GM12878 (cell line): ENCODE results near the gene NTSR1. TPM values are rescaled to one million over a fixed set of nuclear protein-coding genes. Genes with fewer than 3 reads are reported as not detected.

Experiments
- ATAC-seq: fragments of 200-7000 bp; cut with Tn5 transposase; 3 replicates; pipeline ENCODE4 v1.9.1; 2020; ENCODE audit warnings: mild to moderate bottlenecking, moderate library complexity
- BruUV-seq: library from RNA; stranded (reverse); fragments of 400-500 nt; replicated peaks from 2 replicates; lab custom pipeline; 2021; lab: Mats Ljungman, UMichigan
- CTCF ChIA-PET: fragments of 300-600 bp; sonication (Branson Sonifier 250); formaldehyde crosslinking; extraction: SDS; loops from one replicate; lab custom pipeline; 2021; ENCODE audit warnings: inconsistent platforms; lab: Yijun Ruan, JAX
- POLR2A ChIA-PET: fragments of 350-600 bp; formaldehyde crosslinking; extraction: SDS; loops from one replicate; lab custom pipeline; 2021; ENCODE audit warnings: inconsistent platforms; lab: Charles Lee
- RAD21 ChIA-PET: fragments of 300-600 bp; sonication (Branson Sonifier 250); formaldehyde crosslinking; loops from one replicate; lab custom pipeline; 2023; ENCODE audit warnings: antibody characterized with exemption; ENCODE audit not compliant: unreplicated experiment; lab: Charles Lee
- SMC1A ChIA-PET: fragments of 300-600 bp; sonication (Branson Sonifier 250); formaldehyde crosslinking; loops from one replicate; lab custom pipeline; 2023; ENCODE audit not compliant: unreplicated experiment, uncharacterized antibody; lab: Charles Lee
- DNase-seq: peaks from one replicate; pipeline ENCODE4 v3.0.0-alpha.2; 2011; ENCODE audit warnings: low read depth, low spot score
- FAIRE-seq: peaks from 3 replicates; lab custom pipeline; 2011; peaks lifted over from hg19 to GRCh38; lab: Jason Lieb, UNC
- H2AFZ ChIP-seq: 2 replicates; pipeline ENCODE4 v1.6.0; 2011; ENCODE audit warnings: low read depth, low read length, control low read depth; ENCODE audit not compliant: control insufficient read depth
- H3K27ac ChIP-seq: 2 replicates; pipeline ENCODE4 v1.5.1; 2011; ENCODE audit warnings: control low read depth; ENCODE audit not compliant: control insufficient read depth, insufficient read depth
- H3K27me3 ChIP-seq, 2 experiments: replicated peaks in 1 of 2; 2 replicates each; pipeline versions ENCODE4 v1.6.0 to v1.6.1; 2011; ENCODE audit warnings: low read length in 1 of 2; ENCODE audit not compliant: control insufficient read depth in 2 of 2, insufficient read depth in 2 of 2
- H3K36me3 ChIP-seq, 2 experiments: 2 replicates each; pipeline ENCODE4 v1.5.1; 2011; ENCODE audit warnings: low read length in 1 of 2; ENCODE audit not compliant: control insufficient read depth in 2 of 2, insufficient read depth in 2 of 2
- H3K4me1 ChIP-seq: 2 replicates; pipeline ENCODE4 v1.6.1; 2011; ENCODE audit warnings: mild to moderate bottlenecking, low read length, moderate library complexity, mixed read lengths; ENCODE audit not compliant: control insufficient read depth, insufficient read depth
- H3K4me2 ChIP-seq: 2 replicates; pipeline ENCODE4 v1.6.0; 2011; ENCODE audit warnings: control low read depth; ENCODE audit not compliant: control insufficient read depth, insufficient read depth
- H3K4me3 ChIP-seq: fragments of 200-600 bp; sonication (generic); 2 replicates; pipeline ENCODE4 v1.5.1; 2016
- H3K79me2 ChIP-seq: 2 replicates; pipeline ENCODE4 v1.6.0; 2011; ENCODE audit warnings: low read length; ENCODE audit not compliant: control insufficient read depth, insufficient read depth
- H3K9ac ChIP-seq: 2 replicates; pipeline ENCODE4 v1.8.0; 2011; ENCODE audit warnings: low read length, control low read depth, mixed read lengths; ENCODE audit not compliant: control insufficient read depth, insufficient read depth
- H3K9me3 ChIP-seq: replicated peaks from 3 replicates; pipeline ENCODE4 v1.5.1; 2011; ENCODE audit warnings: mild to moderate bottlenecking, low read length; ENCODE audit not compliant: control insufficient read depth, insufficient read depth
- H4K20me1 ChIP-seq: 2 replicates; pipeline ENCODE4 v1.6.0; 2011; ENCODE audit not compliant: control insufficient read depth, insufficient read depth
- CHD4 ChIP-seq: fragments of 200-600 bp; sonication (generic); IDR thresholded peaks from 2 replicates; pipeline ENCODE4 v1.6.1; 2016; ENCODE audit warnings: mild to moderate bottlenecking
- FOXM1 ChIP-seq: IDR thresholded peaks from 2 replicates; pipeline ENCODE4 v1.6.1; 2012; ENCODE audit warnings: low read depth, mild to moderate bottlenecking, inconsistent platforms, low read length, moderate library complexity
- GATAD2B ChIP-seq: fragments of 450-650 bp; conservative IDR thresholded peaks from 2 replicates; pipeline ENCODE4 v1.6.1; 2017; ENCODE audit warnings: low read depth, mild to moderate bottlenecking, moderate library complexity
- WRNIP1 ChIP-seq: IDR thresholded peaks from 2 replicates; pipeline ENCODE4 v1.6.1; 2011; ENCODE audit warnings: low read depth, low read length, improper control_type of control experiment, borderline replicate concordance
- YY1 ChIP-seq: IDR thresholded peaks from 2 replicates; pipeline ENCODE4 v1.6.1; 2011; ENCODE audit warnings: low read depth, mild to moderate bottlenecking, low read length
- WGBS: methylation state at CpG from one replicate; pipeline ENCODE4 v1.1.6; 2016; ENCODE audit warnings: low lambda C conversion rate; ENCODE audit not compliant: insufficient replicate concordance, insufficient coverage; ENCODE audit errors: missing lambda C conversion rate; 5-methylcytosine and 5-hydroxymethylcytosine counted together
- in situ Hi-C: fragments of 300-500 bp; cut with MboI; formaldehyde crosslinking; loops from 9 replicates; pipeline ENCODE4 v1.14.3; 2018; ENCODE audit warnings: mixed read lengths
- intact Hi-C: fragments of 100-400 bp; cut with micrococcal nuclease; formaldehyde crosslinking; loops from one replicate; pipeline ENCODE4 v1.14.2; 2022; ENCODE audit not compliant: unreplicated experiment
- polyA plus RNA-seq, 11 experiments: library from polyadenylated mRNA; depleted of rRNA in 4 of 11; unstranded in 6 of 11; stranded (reverse) in 5 of 11; fragments of >200 nt; fragmentation: Nextera tagmentation in 4 of 11; fragmentation: Illumina TruSeq in 1 of 11; extraction: Ambion mirVana in 4 of 11; extraction: Trizol in 1 of 11; gene quantifications; 1 replicate in 1 of 11; 2 replicates in 10 of 11; pipeline versions ENCODE4 v1.2.1 to v1.2.3, GENCODE V29; 2011 to 2016; ENCODE audit warnings: inconsistent platforms in 2 of 11, missing spikeins in 2 of 11, low read depth in 1 of 11
- total RNA-seq, 4 experiments: library from RNA; depleted of rRNA in 3 of 4; stranded (reverse); fragments of >200 nt in 3 of 4; fragmentation: Illumina TruSeq in 1 of 4; extraction: Trizol in 1 of 4; gene quantifications; 2 replicates each; pipeline versions ENCODE4 v1.2.1 to v1.2.3, GENCODE V29; 2013 to 2021
- TF ChIP-seq, protein P1 (sequence below): fragments of 450-650 bp; IDR thresholded peaks from 2 replicates; pipeline ENCODE4 v1.6.1; 2017; ENCODE audit warnings: mild to moderate bottlenecking, moderate library complexity

The NTSR1 gene
- total and polyA plus RNA-seq, 10 of the 15 experiments (the other 5 are each of a cell fraction or from before 2014, with no cell fraction given): not detected

DNA sequence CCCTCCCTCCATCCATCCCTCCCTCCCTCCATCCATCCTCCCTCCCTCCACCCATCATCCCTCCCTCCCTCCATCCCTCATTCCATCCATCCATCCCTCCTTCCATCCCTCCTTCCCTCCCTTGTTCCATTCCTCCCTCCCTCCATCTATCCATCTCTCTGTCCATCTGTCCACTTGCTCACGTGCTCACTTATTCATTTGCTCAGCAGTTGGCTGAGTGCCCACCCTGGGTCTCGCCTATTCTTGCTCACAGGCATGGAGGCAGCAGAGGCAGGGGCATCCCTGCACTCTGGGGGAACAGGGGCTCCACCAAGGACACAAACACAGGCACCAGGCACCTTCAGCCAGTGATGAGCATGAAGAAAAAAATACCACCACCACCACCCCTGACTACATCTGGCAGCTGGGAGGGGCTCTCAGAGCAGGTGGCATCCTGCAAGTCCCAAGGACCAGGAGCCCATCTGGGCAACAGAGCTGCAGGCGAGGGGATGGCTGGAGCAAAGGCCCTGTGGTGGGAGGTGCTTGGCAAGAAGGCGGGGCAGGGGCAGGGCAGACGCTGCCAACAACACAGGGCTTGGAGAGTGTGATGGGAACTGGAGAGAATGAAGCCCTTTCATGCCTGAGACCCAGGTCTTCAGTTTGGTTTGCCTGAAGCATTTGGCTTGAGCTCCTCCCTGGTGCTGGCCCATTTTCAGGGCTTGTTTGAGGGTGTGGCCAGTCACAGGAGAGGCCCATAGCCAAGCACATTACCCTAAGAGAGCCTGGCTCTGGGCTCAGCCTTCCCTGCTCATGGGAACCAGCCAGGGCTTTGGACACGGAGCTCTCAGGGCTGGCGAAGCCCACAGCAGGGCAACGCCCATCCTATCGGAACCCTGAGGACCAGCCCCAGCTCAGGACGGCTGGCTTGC, 47.4 kb downstream of the NTSR1 start:
- no peak overlapping the region for H3K9ac ChIP-seq
- TF ChIP-seq CHD4: no peak
- TF ChIP-seq GATAD2B: no peak
- TF ChIP-seq YY1: no peak
- POLR2A ChIA-PET: no interaction called here
- no peak overlapping the region for H2AFZ ChIP-seq
- no peak overlapping the region for H3K27ac ChIP-seq
- peaks cover 1 to 3% of the 10 kb centered on the region in 2 experiments; a peak in 3 of 4 replicates for H3K27me3 ChIP-seq
- no peak overlapping the region for H3K4me2 ChIP-seq
- H3K4me3 ChIP-seq: no peak overlapping the region
- no peaks in the 10 kb centered on the region for H3K4me1 ChIP-seq
- DNase-seq (no peak), ATAC-seq (no peak), FAIRE-seq (no peak)
- no peaks in the 10 kb centered on the region for H3K79me2 ChIP-seq
- no peaks in the 10 kb centered on the region for H4K20me1 ChIP-seq
- no peaks in the 10 kb centered on the region for H3K36me3 ChIP-seq
- RAD21 ChIA-PET: no interaction called here
- SMC1A ChIA-PET: no interaction called here
- CTCF ChIA-PET: no interaction called here
- 20% methylated on average over 10 of the region's 10 CpGs for WGBS
- no TSS peak for BruUV-seq
- H3K9me3 ChIP-seq: no peaks in the 10 kb centered on the region
- intact Hi-C loops (no loop called here), in situ Hi-C loops (no loop called here)

DNA sequence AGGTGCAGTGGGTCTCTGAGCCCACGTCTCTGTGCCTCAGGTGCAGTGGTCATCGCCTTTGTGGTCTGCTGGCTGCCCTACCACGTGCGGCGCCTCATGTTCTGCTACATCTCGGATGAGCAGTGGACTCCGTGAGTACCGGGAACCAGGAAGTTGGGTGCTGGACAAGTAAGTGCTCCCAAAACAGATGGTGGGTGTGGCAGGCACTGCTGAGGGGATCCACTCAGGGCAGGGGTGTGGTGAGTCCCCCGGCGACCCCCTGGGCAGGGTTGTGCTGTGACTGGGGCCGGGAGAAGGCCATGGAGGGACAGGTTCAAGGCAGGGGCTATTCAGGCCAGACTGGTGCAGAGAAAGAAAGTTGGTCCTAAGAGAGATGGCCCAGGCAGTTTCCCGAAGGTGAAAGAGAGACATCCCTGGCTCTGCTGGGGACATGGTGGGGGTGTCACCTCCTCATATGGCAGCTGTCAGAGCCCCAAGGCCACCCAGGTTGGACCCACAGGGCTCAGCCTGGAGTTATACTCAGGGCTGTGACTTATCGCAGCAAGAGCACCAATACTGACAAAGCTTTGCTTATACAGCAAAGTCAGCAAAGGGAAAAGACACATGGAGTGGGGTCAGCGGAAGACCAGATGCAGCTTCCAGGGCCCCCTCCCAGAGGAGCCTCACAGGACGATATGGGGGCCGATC, 49.7 kb downstream of the NTSR1 start:
- TF ChIP-seq, protein P1, sequence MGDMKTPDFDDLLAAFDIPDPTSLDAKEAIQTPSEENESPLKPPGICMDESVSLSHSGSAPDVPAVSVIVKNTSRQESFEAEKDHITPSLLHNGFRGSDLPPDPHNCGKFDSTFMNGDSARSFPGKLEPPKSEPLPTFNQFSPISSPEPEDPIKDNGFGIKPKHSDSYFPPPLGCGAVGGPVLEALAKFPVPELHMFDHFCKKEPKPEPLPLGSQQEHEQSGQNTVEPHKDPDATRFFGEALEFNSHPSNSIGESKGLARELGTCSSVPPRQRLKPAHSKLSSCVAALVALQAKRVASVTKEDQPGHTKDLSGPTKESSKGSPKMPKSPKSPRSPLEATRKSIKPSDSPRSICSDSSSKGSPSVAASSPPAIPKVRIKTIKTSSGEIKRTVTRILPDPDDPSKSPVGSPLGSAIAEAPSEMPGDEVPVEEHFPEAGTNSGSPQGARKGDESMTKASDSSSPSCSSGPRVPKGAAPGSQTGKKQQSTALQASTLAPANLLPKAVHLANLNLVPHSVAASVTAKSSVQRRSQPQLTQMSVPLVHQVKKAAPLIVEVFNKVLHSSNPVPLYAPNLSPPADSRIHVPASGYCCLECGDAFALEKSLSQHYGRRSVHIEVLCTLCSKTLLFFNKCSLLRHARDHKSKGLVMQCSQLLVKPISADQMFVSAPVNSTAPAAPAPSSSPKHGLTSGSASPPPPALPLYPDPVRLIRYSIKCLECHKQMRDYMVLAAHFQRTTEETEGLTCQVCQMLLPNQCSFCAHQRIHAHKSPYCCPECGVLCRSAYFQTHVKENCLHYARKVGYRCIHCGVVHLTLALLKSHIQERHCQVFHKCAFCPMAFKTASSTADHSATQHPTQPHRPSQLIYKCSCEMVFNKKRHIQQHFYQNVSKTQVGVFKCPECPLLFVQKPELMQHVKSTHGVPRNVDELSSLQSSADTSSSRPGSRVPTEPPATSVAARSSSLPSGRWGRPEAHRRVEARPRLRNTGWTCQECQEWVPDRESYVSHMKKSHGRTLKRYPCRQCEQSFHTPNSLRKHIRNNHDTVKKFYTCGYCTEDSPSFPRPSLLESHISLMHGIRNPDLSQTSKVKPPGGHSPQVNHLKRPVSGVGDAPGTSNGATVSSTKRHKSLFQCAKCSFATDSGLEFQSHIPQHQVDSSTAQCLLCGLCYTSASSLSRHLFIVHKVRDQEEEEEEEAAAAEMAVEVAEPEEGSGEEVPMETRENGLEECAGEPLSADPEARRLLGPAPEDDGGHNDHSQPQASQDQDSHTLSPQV: no peak
- TF ChIP-seq FOXM1 (no peak), WRNIP1 (no peak)
- Histone ChIP-seq H3K27ac (no peak overlapping the region), H3K9me3 (no peaks in the 10 kb centered on the region), H3K4me3 (no peak overlapping the region), H3K4me2 (no peak overlapping the region), H4K20me1 (no peaks in the 10 kb centered on the region), H3K79me2 (no peaks in the 10 kb centered on the region), H3K36me3 (no peaks in the 10 kb centered on the region), H3K4me1 (no peaks in the 10 kb centered on the region), H3K9ac (no peak overlapping the region), H3K27me3 (peaks cover 0 to 3% of the 10 kb centered on the region in 2 experiments; a peak in 3 of 4 replicates), H2AFZ (no peak overlapping the region)
- RAD21 ChIA-PET: no interaction called here
- SMC1A ChIA-PET: no interaction called here
- no peak for FAIRE-seq
- CTCF ChIA-PET: no interaction called here
- in situ Hi-C loops (no loop called here), intact Hi-C loops (no loop called here)
- no TSS peak for BruUV-seq
- ATAC-seq: no peak
- POLR2A ChIA-PET: no interaction called here
- DNase-seq: no peak
- 38% methylated on average over 16 of the region's 16 CpGs for WGBS
